Activated CD4-positive, alpha-beta T cell treated with anti-CD3 and anti-CD28 coated beads for 1 hour (primary cell): Measurements from ENCODE around the gene ZNF227.
"Not testable (repeated sequence)": the region's sequence is repeated elsewhere in the genome, so short reads cannot be mapped to it uniquely, and the experiment has no call there.

Experiments used
- DNase-seq: peaks from one replicate; pipeline ENCODE4 v3.0.0-alpha.2; 2020

The ZNF227 gene

GRCh38 chr19:44212250-44212865, at the start of gene ZNF227:
TSS of gene ZNF227 (plus strand) at chr19:44212532. CDS start at chr19:44217793, 5,261 bp downstream.
- DNase-seq = peak; percentile 73

- DNase-seq = no peak
Observed at GRCh38 chr19:44163789-44164188, 48.5 kb upstream of the ZNF227 start.

GRCh38 chr19:44164327-44164672, 48.0 kb upstream of the ZNF227 start:
- DNase-seq = no peak

GRCh38 chr19:44164673-44165512, 47.4 kb upstream of the ZNF227 start, which contains the start of gene ZNF226:
TSS of gene ZNF226 (plus strand) at chr19:44165100. CDS start at chr19:44170081, 4,981 bp downstream.
- peak; percentile 65 for DNase-seq

GRCh38 chr19:44170660-44171059, 41.7 kb upstream of the ZNF227 start:
- not testable (repeated sequence) for DNase-seq

- no peak for DNase-seq
Observed at GRCh38 chr19:44176590-44176989, 35.7 kb upstream of the ZNF227 start.

- DNase-seq = no peak
Observed at GRCh38 chr19:44180968-44181367, 31.4 kb upstream of the ZNF227 start.

- DNase-seq = no peak
Observed at GRCh38 chr19:44182145-44182544, 30.2 kb upstream of the ZNF227 start.

GRCh38 chr19:44190020-44190419, 22.3 kb upstream of the ZNF227 start:
- no peak for DNase-seq

- no peak for DNase-seq
Observed at GRCh38 chr19:44192127-44192526, 20.2 kb upstream of the ZNF227 start.

GRCh38 chr19:44196772-44197171, 15.6 kb upstream of the ZNF227 start:
- no peak for DNase-seq

- DNase-seq = no peak
Observed at GRCh38 chr19:44202470-44202869, 9.9 kb upstream of the ZNF227 start.

GRCh38 chr19:44202974-44203373, 9.4 kb upstream of the ZNF227 start:
- DNase-seq = no peak

GRCh38 chr19:44203877-44204276, 8.5 kb upstream of the ZNF227 start:
- DNase-seq = not testable (repeated sequence)

GRCh38 chr19:44204772-44205171, 7.6 kb upstream of the ZNF227 start:
- DNase-seq = no peak

- DNase-seq = peak; percentile 62
Observed at GRCh38 chr19:44207126-44207803, 5.1 kb upstream of the ZNF227 start.

GRCh38 chr19:44212866-44213346, 574 bp downstream of the ZNF227 start:
- no peak for DNase-seq

GRCh38 chr19:44219926-44220325, 7.6 kb downstream of the ZNF227 start:
- not testable (repeated sequence) for DNase-seq

GRCh38 chr19:44220761-44221160, 8.4 kb downstream of the ZNF227 start:
- DNase-seq = not testable (repeated sequence)

- DNase-seq = not testable (repeated sequence)
Observed at GRCh38 chr19:44221291-44221690, 9.0 kb downstream of the ZNF227 start.

- no peak for DNase-seq
Observed at GRCh38 chr19:44228318-44228717, 16.0 kb downstream of the ZNF227 start.

GRCh38 chr19:44232867-44233266, 20.5 kb downstream of the ZNF227 start:
- no peak for DNase-seq

- DNase-seq = no peak
Observed at GRCh38 chr19:44236384-44236783, 24.1 kb downstream of the ZNF227 start.

- not testable (repeated sequence) for DNase-seq
Observed at GRCh38 chr19:44252332-44252731, 40.0 kb downstream of the ZNF227 start.
